GM15510 (cell line): ENCODE data around the gene RPS27.

Experiments
- POLR2A ChIP-seq: IDR thresholded peaks from 3 replicates; pipeline ENCODE4 v1.6.1; 2011; ENCODE audit warnings: borderline replicate concordance; ENCODE audit not compliant: insufficient read length; ENCODE audit errors: extremely low read depth

Gene RPS27

GRCh38 chr1:154014154-154014907 lies 23.8 kb downstream of the RPS27 start:
- TF ChIP-seq POLR2A = no peak

GRCh38 chr1:154019269-154019668 lies 28.7 kb downstream of the RPS27 start:
- no peak for TF ChIP-seq POLR2A

GRCh38 chr1:154019940-154020339 lies 29.4 kb downstream of the RPS27 start:
- no peak for TF ChIP-seq POLR2A
